ENCODE results near the gene RIMKLA.

DNA sequence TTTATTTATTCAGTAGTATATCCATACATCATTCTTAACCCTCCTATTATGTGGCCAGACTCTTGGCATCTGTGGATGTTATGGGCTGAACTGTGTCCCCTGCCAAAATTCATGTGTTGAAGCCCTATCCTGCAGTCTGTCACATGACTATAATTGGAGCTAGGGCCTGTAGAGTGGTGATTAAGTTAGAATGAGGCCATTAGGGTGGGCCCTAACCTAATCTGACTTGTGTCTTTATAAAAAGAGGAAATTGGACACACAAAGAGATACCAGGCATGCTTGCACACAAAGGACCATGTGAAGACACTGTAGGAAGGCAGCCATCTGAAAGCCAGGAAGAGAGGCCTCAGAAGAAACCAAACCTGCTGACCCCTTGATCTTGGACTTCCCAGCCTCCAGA lies 68.7 kb downstream of the RIMKLA start:
- TF ChIP-seq CREB1 (IDR thresholded peaks at IDR 0.05; ENCODE audit: low read depth) (no peak), RAD21 (IDR thresholded peaks at IDR 0.05; ENCODE audit: low read depth) (no peak), TAF1 (IDR thresholded peaks at IDR 0.05; ENCODE audit: low read depth) (no peak), NFIC (IDR thresholded peaks at IDR 0.05) (no peak), CEBPB (IDR thresholded peaks at IDR 0.05) (no peak), TEAD4 (IDR thresholded peaks at IDR 0.05) (no peak), TCF12 (IDR thresholded peaks at IDR 0.05; ENCODE audit: low read depth) (no peak)
- TF ChIP-seq, protein P1, sequence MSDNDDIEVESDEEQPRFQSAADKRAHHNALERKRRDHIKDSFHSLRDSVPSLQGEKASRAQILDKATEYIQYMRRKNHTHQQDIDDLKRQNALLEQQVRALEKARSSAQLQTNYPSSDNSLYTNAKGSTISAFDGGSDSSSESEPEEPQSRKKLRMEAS (IDR thresholded peaks at IDR 0.05) = no peak
- TF ChIP-seq, protein P2, sequence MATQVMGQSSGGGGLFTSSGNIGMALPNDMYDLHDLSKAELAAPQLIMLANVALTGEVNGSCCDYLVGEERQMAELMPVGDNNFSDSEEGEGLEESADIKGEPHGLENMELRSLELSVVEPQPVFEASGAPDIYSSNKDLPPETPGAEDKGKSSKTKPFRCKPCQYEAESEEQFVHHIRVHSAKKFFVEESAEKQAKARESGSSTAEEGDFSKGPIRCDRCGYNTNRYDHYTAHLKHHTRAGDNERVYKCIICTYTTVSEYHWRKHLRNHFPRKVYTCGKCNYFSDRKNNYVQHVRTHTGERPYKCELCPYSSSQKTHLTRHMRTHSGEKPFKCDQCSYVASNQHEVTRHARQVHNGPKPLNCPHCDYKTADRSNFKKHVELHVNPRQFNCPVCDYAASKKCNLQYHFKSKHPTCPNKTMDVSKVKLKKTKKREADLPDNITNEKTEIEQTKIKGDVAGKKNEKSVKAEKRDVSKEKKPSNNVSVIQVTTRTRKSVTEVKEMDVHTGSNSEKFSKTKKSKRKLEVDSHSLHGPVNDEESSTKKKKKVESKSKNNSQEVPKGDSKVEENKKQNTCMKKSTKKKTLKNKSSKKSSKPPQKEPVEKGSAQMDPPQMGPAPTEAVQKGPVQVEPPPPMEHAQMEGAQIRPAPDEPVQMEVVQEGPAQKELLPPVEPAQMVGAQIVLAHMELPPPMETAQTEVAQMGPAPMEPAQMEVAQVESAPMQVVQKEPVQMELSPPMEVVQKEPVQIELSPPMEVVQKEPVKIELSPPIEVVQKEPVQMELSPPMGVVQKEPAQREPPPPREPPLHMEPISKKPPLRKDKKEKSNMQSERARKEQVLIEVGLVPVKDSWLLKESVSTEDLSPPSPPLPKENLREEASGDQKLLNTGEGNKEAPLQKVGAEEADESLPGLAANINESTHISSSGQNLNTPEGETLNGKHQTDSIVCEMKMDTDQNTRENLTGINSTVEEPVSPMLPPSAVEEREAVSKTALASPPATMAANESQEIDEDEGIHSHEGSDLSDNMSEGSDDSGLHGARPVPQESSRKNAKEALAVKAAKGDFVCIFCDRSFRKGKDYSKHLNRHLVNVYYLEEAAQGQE (IDR thresholded peaks at IDR 0.05; ENCODE audit: low read depth) = no peak
- TF ChIP-seq, protein P3, sequence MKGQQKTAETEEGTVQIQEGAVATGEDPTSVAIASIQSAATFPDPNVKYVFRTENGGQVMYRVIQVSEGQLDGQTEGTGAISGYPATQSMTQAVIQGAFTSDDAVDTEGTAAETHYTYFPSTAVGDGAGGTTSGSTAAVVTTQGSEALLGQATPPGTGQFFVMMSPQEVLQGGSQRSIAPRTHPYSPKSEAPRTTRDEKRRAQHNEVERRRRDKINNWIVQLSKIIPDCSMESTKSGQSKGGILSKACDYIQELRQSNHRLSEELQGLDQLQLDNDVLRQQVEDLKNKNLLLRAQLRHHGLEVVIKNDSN (IDR thresholded peaks at IDR 0.05) = no peak

Data from Ishikawa (cell line).